GM12865 (cell line): ENCODE measurements around the gene POLR3GL.

ENCODE experiments used
- DNase-seq: peaks from one replicate; pipeline ENCODE4 v3.0.0; 2010; ENCODE audit warnings: low read depth
- H3K4me3 ChIP-seq: 2 replicates; pipeline ENCODE4 v1.5.1; 2011; ENCODE audit warnings: mild to moderate bottlenecking, low read depth, low read length, control low read depth
- CTCF ChIP-seq: IDR thresholded peaks from 2 replicates; pipeline ENCODE4 v1.5.1; 2011; ENCODE audit warnings: low read length, control low read depth, low read depth, inconsistent platforms; ENCODE audit not compliant: insufficient read depth; ENCODE audit errors: missing control alignments

POLR3GL gene

GRCh38 chr1:146010126-146010738 lies 45.7 kb downstream of the POLR3GL start:
- no peak overlapping the region for H3K4me3 ChIP-seq
- DNase-seq: no peak
- no peak for TF ChIP-seq CTCF

GRCh38 chr1:146012703-146013558 lies 48.4 kb downstream of the POLR3GL start:
- H3K4me3 ChIP-seq: no peak overlapping the region
- peak; percentile 73 for DNase-seq
- peak; percentile 71 for TF ChIP-seq CTCF

- no peak overlapping the region for H3K4me3 ChIP-seq
- no peak for DNase-seq
- TF ChIP-seq CTCF: no peak
Observed at GRCh38 chr1:146013559-146013922, 49.1 kb downstream of the POLR3GL start.

GRCh38 chr1:146016891-146017290 lies 52.4 kb downstream of the POLR3GL start:
- no peak for TF ChIP-seq CTCF
- no peak overlapping the region for H3K4me3 ChIP-seq
- DNase-seq: no peak

- DNase-seq: no peak
Observed at GRCh38 chr1:146019231-146020057, 55.0 kb downstream of the POLR3GL start.

More at GRCh38 chr1:146019231-146020057, 55.0 kb downstream of the POLR3GL start:
- no peak overlapping the region for H3K4me3 ChIP-seq
- TF ChIP-seq CTCF: no peak
